NB4 (cell line): ENCODE results near the gene RETREG3.

Experiments
- CTCF ChIP-seq: IDR thresholded peaks from one replicate; pipeline ENCODE4 v1.5.1; 2012; ENCODE audit warnings: low read depth, low read length
- MAX ChIP-seq: IDR thresholded peaks from 2 replicates; pipeline ENCODE4 v1.6.1; 2011; ENCODE audit warnings: low read depth, low read length
- MYC ChIP-seq: IDR thresholded peaks from 2 replicates; pipeline ENCODE4 v1.6.1; 2011; ENCODE audit warnings: low read depth, low read length
- POLR2A ChIP-seq: IDR thresholded peaks from 2 replicates; pipeline ENCODE4 v1.6.1; 2011; ENCODE audit warnings: mild to moderate bottlenecking; ENCODE audit not compliant: insufficient read length; ENCODE audit errors: extremely low read depth

DNA sequence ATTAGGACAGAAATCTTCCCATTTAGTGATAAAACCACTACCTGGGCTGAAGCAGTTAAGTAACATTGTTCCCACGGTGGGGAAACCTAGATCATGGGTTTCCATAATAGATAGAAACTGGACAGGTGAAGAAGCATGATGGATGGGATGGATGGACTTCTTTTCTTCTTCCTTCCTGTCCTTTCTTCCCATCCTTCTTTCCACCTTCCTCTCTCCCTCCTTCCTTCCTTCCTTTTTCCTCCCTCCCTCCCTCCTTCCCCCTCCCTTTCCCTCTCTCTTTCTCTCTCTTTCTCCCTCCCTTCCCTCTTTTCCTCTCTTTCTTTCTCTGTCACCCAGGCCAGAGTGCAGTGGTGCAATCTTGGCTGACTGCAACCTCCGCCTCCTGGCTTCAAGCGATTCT is 34.7 kb downstream of the RETREG3 start:
- no peak for TF ChIP-seq POLR2A
- TF ChIP-seq CTCF, result no peak
- TF ChIP-seq MAX, result no peak
- no peak for TF ChIP-seq MYC
